Loucy (cell line): Measurements from ENCODE around the gene SYT9.

Experiments
- H2AFZ ChIP-seq: fragments of 200-600 bp; sonication (generic); 2 replicates; pipeline ENCODE4 v1.6.0; 2016; ENCODE audit warnings: antibody characterized with exemption, mild to moderate bottlenecking, low read length, moderate library complexity
- H3F3A ChIP-seq: fragments of 200-600 bp; 2 replicates; pipeline ENCODE4 v1.6.0; 2016; ENCODE audit warnings: antibody characterized with exemption, low read depth, mild to moderate bottlenecking
- H3K27me3 ChIP-seq: fragments of 200-600 bp; sonication (generic); 2 replicates; pipeline ENCODE4 v1.6.1; 2014; ENCODE audit warnings: low read length, mild to moderate bottlenecking; ENCODE audit not compliant: insufficient read depth, poor library complexity, severe bottlenecking
- H3K36me3 ChIP-seq: fragments of 200-600 bp; sonication (generic); 2 replicates; pipeline ENCODE4 v1.6.1; 2016; ENCODE audit warnings: low read length; ENCODE audit not compliant: insufficient read depth
- H3K4me1 ChIP-seq: fragments of 200-600 bp; sonication (generic); 2 replicates; pipeline ENCODE4 v1.5.1; 2014; ENCODE audit warnings: low read length, mild to moderate bottlenecking; ENCODE audit not compliant: insufficient read depth, poor library complexity, severe bottlenecking
- H3K4me2 ChIP-seq: fragments of 200-600 bp; sonication (generic); 2 replicates; pipeline ENCODE4 v1.6.0; 2014; ENCODE audit warnings: antibody characterized with exemption, low read length, low read depth, mild to moderate bottlenecking; ENCODE audit not compliant: poor library complexity, severe bottlenecking
- H3K4me3 ChIP-seq: fragments of 200-600 bp; sonication (generic); 2 replicates; pipeline ENCODE4 v1.5.1; 2014; ENCODE audit warnings: low read length, mild to moderate bottlenecking, mixed read lengths; ENCODE audit not compliant: poor library complexity, severe bottlenecking
- H3K79me2 ChIP-seq: fragments of 200-600 bp; sonication (generic); 2 replicates; pipeline ENCODE4 v1.6.1; 2014; ENCODE audit warnings: low read length; ENCODE audit not compliant: insufficient read depth
- H3K9ac ChIP-seq: fragments of 200-600 bp; sonication (generic); 2 replicates; pipeline ENCODE4 v1.6.0; 2014; ENCODE audit warnings: mild to moderate bottlenecking, low read depth, low read length, moderate library complexity; ENCODE audit not compliant: poor library complexity, severe bottlenecking
- H3K9me2 ChIP-seq: fragments of 200-600 bp; sonication (generic); replicated peaks from 2 replicates; pipeline ENCODE4 v1.6.1; 2016; ENCODE audit warnings: low read depth, low read length, mixed read lengths
- H3K9me3 ChIP-seq: fragments of 200-600 bp; sonication (generic); 2 replicates; pipeline ENCODE4 v1.6.1; 2014; ENCODE audit warnings: mild to moderate bottlenecking, antibody characterized with exemption, low read length, low read depth; ENCODE audit not compliant: insufficient read depth
- H4K20me1 ChIP-seq: fragments of 200-600 bp; sonication (generic); 2 replicates; pipeline ENCODE4 v1.6.0; 2014; ENCODE audit warnings: antibody characterized with exemption, low read length, mild to moderate bottlenecking; ENCODE audit not compliant: insufficient read depth, poor library complexity, severe bottlenecking
- CTCF ChIP-seq: fragments of 200-600 bp; sonication (generic); conservative IDR thresholded peaks from 2 replicates; pipeline ENCODE4 v1.5.1; 2014; ENCODE audit warnings: mild to moderate bottlenecking, antibody characterized with exemption, low read length
- EZH2phosphoT487 ChIP-seq: fragments of 200-600 bp; IDR thresholded peaks from 2 replicates; pipeline ENCODE4 v1.6.1; 2018; ENCODE audit warnings: antibody characterized with exemption, mild to moderate bottlenecking, moderate library complexity, borderline replicate concordance

The SYT9 gene

GRCh38 chr11:7272373-7272772, 20.7 kb downstream of the SYT9 start:
- no peaks in the 10 kb centered on the region for H4K20me1 ChIP-seq
- H3K9me3 ChIP-seq: no peaks in the 10 kb centered on the region
- H3K4me2 ChIP-seq: no peak overlapping the region
- H3K36me3 ChIP-seq: no peaks in the 10 kb centered on the region
- H3K9ac ChIP-seq: no peak overlapping the region
- no peaks in the 10 kb centered on the region for H3K79me2 ChIP-seq
- TF ChIP-seq EZH2phosphoT487: no peak
- no peak for TF ChIP-seq CTCF
- no peaks in the 10 kb centered on the region for H3F3A ChIP-seq
- no peaks in the 10 kb centered on the region for H3K4me1 ChIP-seq
- no peak overlapping the region for H3K4me3 ChIP-seq
- H3K27me3 ChIP-seq: no peaks in the 10 kb centered on the region
- H3K9me2 ChIP-seq: no peaks in the 10 kb centered on the region
- no peak overlapping the region for H2AFZ ChIP-seq

- Histone ChIP-seq H4K20me1 (no peaks in the 10 kb centered on the region), H3K9me2 (no peaks in the 10 kb centered on the region), H3K36me3 (no peaks in the 10 kb centered on the region), H3K79me2 (no peaks in the 10 kb centered on the region), H3K4me1 (no peaks in the 10 kb centered on the region), H3K9me3 (no peaks in the 10 kb centered on the region), H3K9ac (no peak overlapping the region), H3K4me3 (no peak overlapping the region), H3K27me3 (no peaks in the 10 kb centered on the region), H2AFZ (no peak overlapping the region), H3K4me2 (no peak overlapping the region), H3F3A (no peaks in the 10 kb centered on the region)
- TF ChIP-seq EZH2phosphoT487 (no peak), CTCF (no peak)
Observed at GRCh38 chr11:7275133-7275532, 23.4 kb downstream of the SYT9 start.

GRCh38 chr11:7278314-7278917, 26.7 kb downstream of the SYT9 start:
- Histone ChIP-seq H3K27me3 (no peaks in the 10 kb centered on the region), H3K9me3 (no peaks in the 10 kb centered on the region), H3K4me2 (no peak overlapping the region), H4K20me1 (no peaks in the 10 kb centered on the region), H3K9ac (no peak overlapping the region), H3F3A (no peaks in the 10 kb centered on the region), H2AFZ (no peak overlapping the region), H3K36me3 (no peaks in the 10 kb centered on the region), H3K79me2 (no peaks in the 10 kb centered on the region), H3K9me2 (no peaks in the 10 kb centered on the region), H3K4me3 (no peak overlapping the region), H3K4me1 (no peaks in the 10 kb centered on the region)
- TF ChIP-seq CTCF (peak; percentile 79), EZH2phosphoT487 (no peak)
